Spleen (tissue), 11 donors: ENCODE measurements around the gene DCTN1. TPM values are rescaled to one million over a fixed set of nuclear protein-coding genes. Genes with fewer than 3 reads are reported as not detected.

Source experiments
- DNase-seq: peaks from one replicate; pipeline ENCODE4 v3.0.0-alpha.2; 2020
- H3K27ac ChIP-seq, 8 donors: fragments of 200-600 bp; sonication (generic) in 7 of 8; 1 replicate in 4 of 8; 2 replicates in 4 of 8; pipeline versions ENCODE4 v1.5.0 to v1.8.0; 2016 to 2021; ENCODE audit warnings: inconsistent platforms in 4 of 8, mild to moderate bottlenecking in 4 of 8, moderate library complexity in 1 of 8
- H3K27me3 ChIP-seq, 7 donors: fragments of 200-600 bp; sonication (generic) in 6 of 7; replicated peaks in 1 of 7; 1 replicate in 4 of 7; 2 replicates in 3 of 7; pipeline versions ENCODE4 v1.5.0 to v1.8.0; 2016 to 2021; ENCODE audit warnings: inconsistent platforms in 3 of 7, mild to moderate bottlenecking in 1 of 7
- H3K36me3 ChIP-seq, 6 donors: fragments of 200-600 bp; sonication (generic) in 5 of 6; 1 replicate in 4 of 6; 2 replicates in 2 of 6; pipeline versions ENCODE4 v1.5.0 to v1.8.0; 2016 to 2021; ENCODE audit warnings: inconsistent platforms in 2 of 6
- H3K4me1 ChIP-seq, 6 donors: fragments of 200-600 bp; sonication (generic) in 5 of 6; 1 replicate in 3 of 6; 2 replicates in 3 of 6; pipeline versions ENCODE4 v1.5.0 to v1.8.0; 2016 to 2021; ENCODE audit warnings: inconsistent platforms in 3 of 6
- H3K4me3 ChIP-seq, 8 donors: fragments of 200-600 bp; sonication (generic) in 7 of 8; 1 replicate in 4 of 8; 2 replicates in 4 of 8; pipeline versions ENCODE4 v1.5.0 to v1.8.0; 2016 to 2021; ENCODE audit warnings: inconsistent platforms in 4 of 8, mild to moderate bottlenecking in 4 of 8, moderate library complexity in 2 of 8
- H3K9me3 ChIP-seq, 8 donors: fragments of 200-600 bp; sonication (generic) in 7 of 8; 1 replicate in 4 of 8; 2 replicates in 4 of 8; pipeline versions ENCODE4 v1.5.0 to v1.8.0; 2016 to 2021; ENCODE audit warnings: inconsistent platforms in 4 of 8
- CTCF ChIP-seq, 11 experiments: fragments of 200-600 bp in 7 of 11; fragments of 450-650 bp in 4 of 11; sonication (generic) in 4 of 11; IDR thresholded peaks in 8 of 11; conservative IDR thresholded peaks in 3 of 11; 1 replicate in 7 of 11; 2 replicates in 4 of 11; pipeline versions ENCODE4 v1.4.0 to v1.8.0; 2016 to 2021; ENCODE audit warnings: antibody characterized with exemption in 11 of 11, inconsistent platforms in 4 of 11, mild to moderate bottlenecking in 1 of 11
- POLR2A ChIP-seq, 3 donors: fragments of 450-650 bp; IDR thresholded peaks; one replicate each; pipeline ENCODE4 v1.5.1; 2017; ENCODE audit warnings: antibody characterized with exemption in 3 of 3, mild to moderate bottlenecking in 1 of 3
- POLR2AphosphoS5 ChIP-seq, 3 donors: sonication (generic); formaldehyde crosslinking; IDR thresholded peaks; one replicate each; pipeline ENCODE4 v1.5.1; 2017; ENCODE audit warnings: antibody characterized with exemption in 3 of 3
- WGBS, 5 donors: extraction: QIAGEN DNeasy Blood & Tissue Kit in 3 of 5; methylation state at CpG; one replicate each; pipeline versions ENCODE4 v1.1.5 to v1.1.7; 2013 to 2018; 5-methylcytosine and 5-hydroxymethylcytosine counted together
- intact Hi-C: fragments of 100-400 bp; cut with DNase I; formaldehyde crosslinking; loops from one replicate; pipeline ENCODE4 v1.15.0; 2023; ENCODE audit warnings: low total_unique reads
- polyA plus RNA-seq, 3 donors: library from polyadenylated mRNA; stranded (reverse); fragments of 200-250 nt; gene quantifications; one replicate each; pipeline ENCODE4 v1.2.1, GENCODE V29; 2013
- total RNA-seq, 7 donors: library from RNA; depleted of rRNA in 3 of 7; stranded (reverse); fragments of >200 nt in 3 of 7; fragmentation: NEBNext Ultra II Directional in 4 of 7; extraction: Animal tissue kit (Norgen Biotek cat#: 25700) in 4 of 7; gene quantifications; one replicate each; pipeline versions ENCODE4 v1.1.0 to v1.2.1, GENCODE V29; 2016 to 2021
- donor health status: healthy with polysubstance abuse.
- donor health status: DM: no; HTN: no; CAD: no; lungs with moderate emphysema.
- donor health status: DM: no; HTN: no; CAD: no.
- donor health status: Bipolar disorder and iron deficiency.
- donor health status: healthy.
- donor health status: DM: no; HTN: no; CAD: no.
- donor health status: DM: yes; HTN: yes; CAD: no.

Gene DCTN1
- total and polyA plus RNA-seq, 10 donors: 47.8 to 113 (median 95.1) TPM

- 57 to 72% (median 71%) methylated on average over 10 to 19 of the region's 19 CpGs for WGBS, 5 donors
- Histone ChIP-seq H3K27me3 (peaks cover 0 to 21% (median 0%) of the 10 kb centered on the region in 7 donors), H3K4me3 (peak overlapping the region; percentile 34 to 70 (median 49)), H3K27ac (peak overlapping the region in 6 of 8 donors; percentile 53 to 78 (median 71)), H3K36me3 (no peaks in the 10 kb centered on the region), H3K4me1 (peaks cover 3 to 52% (median 36%) of the 10 kb centered on the region in 6 donors), H3K9me3 (no peaks in the 10 kb centered on the region)
- TF ChIP-seq CTCF (IDR thresholded peaks at IDR 0.05 in 8 of 11, conservative IDR thresholded peaks at IDR 0.05 in 3 of 11) (no peak), POLR2AphosphoS5 (IDR thresholded peaks at IDR 0.05) (no peak), POLR2A (IDR thresholded peaks at IDR 0.05) (no peak)
- intact Hi-C loops: no loop called here
- DNase-seq: no peak
Observed at GRCh38 chr2:74414441-74414840, 34.3 kb upstream of the DCTN1 start.

- Histone ChIP-seq H3K36me3 (no peaks in the 10 kb centered on the region), H3K4me3 (no peak overlapping the region), H3K27ac (no peak overlapping the region), H3K27me3 (peaks cover 0 to 21% (median 0%) of the 10 kb centered on the region in 7 donors), H3K4me1 (peaks cover 3 to 39% (median 27%) of the 10 kb centered on the region in 6 donors), H3K9me3 (no peaks in the 10 kb centered on the region)
- TF ChIP-seq POLR2A (IDR thresholded peaks at IDR 0.05): no peak
- TF ChIP-seq CTCF (IDR thresholded peaks at IDR 0.05 in 8 of 11, conservative IDR thresholded peaks at IDR 0.05 in 3 of 11): no peak
- no peak for TF ChIP-seq POLR2AphosphoS5 (IDR thresholded peaks at IDR 0.05)
- DNase-seq: no peak
- intact Hi-C loops: no loop called here
- 63 to 91% (median 85%) methylated on average over 5 to 8 of the region's 8 CpGs for WGBS, 5 donors
Observed at GRCh38 chr2:74413001-74413698, 33.0 kb upstream of the DCTN1 start.

GRCh38 chr2:74407682-74408081, 27.6 kb upstream of the DCTN1 start:
- no peak for DNase-seq
- no peaks in the 10 kb centered on the region for H3K27me3 ChIP-seq
- no peak overlapping the region for H3K27ac ChIP-seq
- H3K4me3 ChIP-seq: no peak overlapping the region
- H3K36me3 ChIP-seq: no peaks in the 10 kb centered on the region
- 61 to 92% (median 79%) methylated on average over 5 of the region's 5 CpGs for WGBS, 5 donors
- intact Hi-C loops: no loop called here
- H3K4me1 ChIP-seq: no peaks in the 10 kb centered on the region
- TF ChIP-seq CTCF (IDR thresholded peaks at IDR 0.05 in 8 of 11, conservative IDR thresholded peaks at IDR 0.05 in 3 of 11) (no peak), POLR2A (IDR thresholded peaks at IDR 0.05) (no peak), POLR2AphosphoS5 (IDR thresholded peaks at IDR 0.05) (no peak)
- no peaks in the 10 kb centered on the region for H3K9me3 ChIP-seq

- intact Hi-C loops: no loop called here
- Histone ChIP-seq H3K27ac (no peak overlapping the region), H3K36me3 (no peaks in the 10 kb centered on the region), H3K9me3 (no peaks in the 10 kb centered on the region), H3K4me1 (no peaks in the 10 kb centered on the region), H3K4me3 (no peak overlapping the region), H3K27me3 (no peaks in the 10 kb centered on the region)
- no peak for DNase-seq
- no peak for TF ChIP-seq POLR2A (IDR thresholded peaks at IDR 0.05)
- no peak for TF ChIP-seq POLR2AphosphoS5 (IDR thresholded peaks at IDR 0.05)
- no peak for TF ChIP-seq CTCF (IDR thresholded peaks at IDR 0.05 in 8 of 11, conservative IDR thresholded peaks at IDR 0.05 in 3 of 11)
Observed at GRCh38 chr2:74406035-74406434, 25.9 kb upstream of the DCTN1 start.
